Trophoblast cell (in vitro differentiated cells and primary cell): ENCODE data around the gene SPDYE9. TPM values are rescaled to one million over a fixed set of nuclear protein-coding genes. Genes with fewer than 3 reads are reported as not detected.
"Not testable (repeated sequence)": the region's sequence is repeated elsewhere in the genome, so short reads cannot be mapped to it uniquely, and the experiment has no call there.

Experiments used
- DNase-seq, 2 donors: peaks; one replicate each; pipeline ENCODE4 v3.0.0-alpha.2; 2016
- H2AFZ ChIP-seq: 2 replicates; pipeline ENCODE4 v1.6.1; 2013; ENCODE audit warnings: low read length, moderate library complexity, mild to moderate bottlenecking; ENCODE audit not compliant: insufficient read depth, poor library complexity
- H2AK5ac ChIP-seq: 2 replicates; pipeline ENCODE4 v1.6.1; 2013; ENCODE audit warnings: mild to moderate bottlenecking, low read length
- H2BK120ac ChIP-seq: 2 replicates; pipeline ENCODE4 v1.6.1; 2013; ENCODE audit warnings: low read length, mild to moderate bottlenecking, moderate library complexity; ENCODE audit not compliant: insufficient read depth, poor library complexity
- H2BK12ac ChIP-seq: 2 replicates; pipeline ENCODE4 v1.6.1; 2013; ENCODE audit warnings: mild to moderate bottlenecking, low read length, moderate library complexity
- H2BK5ac ChIP-seq: 2 replicates; pipeline ENCODE4 v1.6.1; 2013; ENCODE audit warnings: low read length, low read depth, moderate library complexity, mild to moderate bottlenecking; ENCODE audit not compliant: poor library complexity
- H3K14ac ChIP-seq: 2 replicates; pipeline ENCODE4 v1.6.1; 2013; ENCODE audit warnings: mild to moderate bottlenecking, low read length
- H3K18ac ChIP-seq: 2 replicates; pipeline ENCODE4 v1.6.1; 2013; ENCODE audit warnings: mild to moderate bottlenecking, low read length
- H3K23ac ChIP-seq: 2 replicates; pipeline ENCODE4 v1.6.1; 2013; ENCODE audit warnings: low read length
- H3K27ac ChIP-seq: 2 replicates; pipeline ENCODE4 v1.5.1; 2013; ENCODE audit warnings: low read depth, mild to moderate bottlenecking, inconsistent platforms, low read length, moderate library complexity
- H3K27me3 ChIP-seq: 2 replicates; pipeline ENCODE4 v1.6.1; 2013; ENCODE audit warnings: inconsistent platforms, mild to moderate bottlenecking, low read length, moderate library complexity; ENCODE audit not compliant: insufficient read depth
- H3K36me3 ChIP-seq, 2 experiments: 1 replicate in 1 of 2; 2 replicates in 1 of 2; pipeline ENCODE4 v1.6.1; 2013; ENCODE audit warnings: low read length in 2 of 2, mild to moderate bottlenecking in 2 of 2, moderate library complexity in 1 of 2; ENCODE audit not compliant: insufficient read depth in 2 of 2, control insufficient read depth in 1 of 2
- H3K4ac ChIP-seq: 2 replicates; pipeline ENCODE4 v1.6.1; 2013; ENCODE audit warnings: low read depth, mild to moderate bottlenecking, low read length, moderate library complexity
- H3K4me1 ChIP-seq, 2 experiments: 1 replicate in 1 of 2; 2 replicates in 1 of 2; pipeline ENCODE4 v1.6.1; 2013; ENCODE audit warnings: low read length in 2 of 2, mild to moderate bottlenecking in 2 of 2, moderate library complexity in 1 of 2; ENCODE audit not compliant: insufficient read depth in 2 of 2, control insufficient read depth in 1 of 2
- H3K4me2 ChIP-seq: 2 replicates; pipeline ENCODE4 v1.6.1; 2013; ENCODE audit warnings: inconsistent platforms, mild to moderate bottlenecking, low read length, moderate library complexity
- H3K4me3 ChIP-seq: 2 replicates; pipeline ENCODE4 v1.5.1; 2013; ENCODE audit warnings: mild to moderate bottlenecking, low read depth, low read length, inconsistent platforms
- H3K79me1 ChIP-seq: one replicate; pipeline ENCODE4 v1.6.1; 2013; ENCODE audit warnings: low read length
- H3K79me2 ChIP-seq: 2 replicates; pipeline ENCODE4 v1.6.1; 2013; ENCODE audit warnings: low read length, mild to moderate bottlenecking; ENCODE audit not compliant: control insufficient read depth, insufficient read depth, poor library complexity
- H3K9ac ChIP-seq: 2 replicates; pipeline ENCODE4 v1.6.1; 2013; ENCODE audit warnings: mild to moderate bottlenecking, low read length
- H3K9me3 ChIP-seq: 2 replicates; pipeline ENCODE4 v1.6.1; 2013; ENCODE audit warnings: low read depth, mild to moderate bottlenecking, control low read depth, inconsistent platforms, low read length; ENCODE audit not compliant: insufficient read depth
- H4K12ac ChIP-seq: 2 replicates; pipeline ENCODE4 v1.6.1; 2013; ENCODE audit warnings: low read depth, mild to moderate bottlenecking, low read length, moderate library complexity
- H4K8ac ChIP-seq: 2 replicates; pipeline ENCODE4 v1.6.1; 2013; ENCODE audit warnings: low read depth, mild to moderate bottlenecking, low read length, moderate library complexity
- H4K91ac ChIP-seq: one replicate; pipeline ENCODE4 v1.6.1; 2013; ENCODE audit warnings: low read depth, mild to moderate bottlenecking, low read length, moderate library complexity
- whole genome bisulfite sequencing: extraction: QIAGEN DNeasy Blood & Tissue Kit; methylation state at CpG from one replicate; pipeline ENCODE4 v1.1.7; 2013; ENCODE audit warnings: missing lambda C conversion rate; ENCODE audit not compliant: insufficient read length, insufficient coverage; ENCODE audit errors: extremely low coverage; 5-methylcytosine and 5-hydroxymethylcytosine counted together
- polyA plus RNA-seq: library from polyadenylated mRNA; stranded (reverse); fragments of 200-250 nt; gene quantifications from 2 replicates; pipeline ENCODE4 v1.2.3, GENCODE V29; 2013

SPDYE9 gene, protein sequence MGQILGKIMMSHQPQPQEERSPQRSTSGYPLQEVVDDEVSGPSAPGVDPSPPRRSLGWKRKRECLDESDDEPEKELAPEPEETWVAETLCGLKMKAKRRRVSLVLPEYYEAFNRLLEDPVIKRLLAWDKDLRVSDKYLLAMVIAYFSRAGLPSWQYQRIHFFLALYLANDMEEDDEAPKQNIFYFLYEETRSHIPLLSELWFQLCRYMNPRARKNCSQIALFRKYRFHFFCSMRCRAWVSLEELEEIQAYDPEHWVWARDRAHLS
- not detected in 2 replicates for polyA plus RNA-seq

- H4K12ac ChIP-seq, H3K4me1 ChIP-seq, H3K27ac ChIP-seq, H3K36me3 ChIP-seq, H4K8ac ChIP-seq, H2AFZ ChIP-seq, H3K79me2 ChIP-seq, H3K9me3 ChIP-seq, H3K18ac ChIP-seq, H3K4me3 ChIP-seq, H2BK120ac ChIP-seq, H3K27me3 ChIP-seq, H2BK5ac ChIP-seq, H3K9ac ChIP-seq, H2BK12ac ChIP-seq, DNase-seq, H3K79me1 ChIP-seq, H3K14ac ChIP-seq, H3K4me2 ChIP-seq, H3K4ac ChIP-seq, H4K91ac ChIP-seq, H3K23ac ChIP-seq, H2AK5ac ChIP-seq: not testable (repeated sequence)
- WGBS: no CpG with 5 or more reads among the region's 8 CpGs
These were observed at the start of gene SPDYE9 for GRCh38 chr7:73085938-73086337. Gene SPDYE9, minus strand, starts transcription at chr7:73086038. Its CDS starts 1,800 bp downstream, at chr7:73084238.

GRCh38 chr7:73134866-73135265 is 49.0 kb upstream of the SPDYE9 start:
- not testable (repeated sequence) for H3K79me1 ChIP-seq, H3K9me3 ChIP-seq, H2AK5ac ChIP-seq, H3K4me1 ChIP-seq, H3K18ac ChIP-seq, H2AFZ ChIP-seq, H3K9ac ChIP-seq, H3K4ac ChIP-seq, H3K27me3 ChIP-seq, H3K36me3 ChIP-seq, H2BK12ac ChIP-seq, H3K27ac ChIP-seq, H3K4me3 ChIP-seq, H4K12ac ChIP-seq, H2BK120ac ChIP-seq, H3K79me2 ChIP-seq, H4K8ac ChIP-seq, H3K23ac ChIP-seq, DNase-seq, H2BK5ac ChIP-seq, H3K14ac ChIP-seq, H3K4me2 ChIP-seq, H4K91ac ChIP-seq
- no CpG with 5 or more reads among the region's 2 CpGs for WGBS

GRCh38 chr7:73132651-73133217 is 46.9 kb upstream of the SPDYE9 start:
- not testable (repeated sequence) for H3K4me1 ChIP-seq, H3K4me3 ChIP-seq, H3K79me2 ChIP-seq, H3K4ac ChIP-seq, H2BK120ac ChIP-seq, H2AFZ ChIP-seq, H3K23ac ChIP-seq, H3K27me3 ChIP-seq, H3K9me3 ChIP-seq, H4K91ac ChIP-seq, H2BK5ac ChIP-seq, H4K12ac ChIP-seq, H3K14ac ChIP-seq, H3K9ac ChIP-seq, DNase-seq, H3K27ac ChIP-seq, H3K36me3 ChIP-seq, H2BK12ac ChIP-seq, H2AK5ac ChIP-seq, H4K8ac ChIP-seq, H3K79me1 ChIP-seq, H3K18ac ChIP-seq, H3K4me2 ChIP-seq
- WGBS: no CpG with 5 or more reads among the region's 7 CpGs

DNA sequence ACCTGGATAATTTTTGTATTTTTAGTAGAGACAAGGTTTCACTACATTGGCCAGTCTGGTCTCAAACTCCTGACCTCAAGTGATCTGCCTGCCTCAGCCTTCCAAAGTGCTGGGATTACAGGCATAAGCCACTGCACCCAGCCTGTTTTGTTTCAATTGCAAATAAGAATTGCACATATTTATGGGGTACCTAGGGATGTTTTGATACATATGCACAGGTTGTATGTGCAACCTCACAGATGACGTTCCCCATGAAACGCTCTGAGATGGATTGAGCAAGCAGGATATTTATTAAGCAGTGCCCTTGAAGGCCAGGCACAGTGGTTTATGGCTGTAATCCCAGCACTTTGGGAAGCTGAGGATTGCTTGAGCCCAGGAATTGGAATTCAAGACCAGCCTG is 44.8 kb upstream of the SPDYE9 start:
- H2BK5ac ChIP-seq, H2AFZ ChIP-seq, H3K27ac ChIP-seq, H3K36me3 ChIP-seq, DNase-seq, H4K12ac ChIP-seq, H3K79me1 ChIP-seq, H3K27me3 ChIP-seq, H3K4me3 ChIP-seq, H2AK5ac ChIP-seq, H2BK120ac ChIP-seq, H3K79me2 ChIP-seq, H3K4ac ChIP-seq, H3K9ac ChIP-seq, H3K23ac ChIP-seq, H3K4me1 ChIP-seq, H4K8ac ChIP-seq, H3K4me2 ChIP-seq, H3K18ac ChIP-seq, H4K91ac ChIP-seq, H3K9me3 ChIP-seq, H3K14ac ChIP-seq, H2BK12ac ChIP-seq: not testable (repeated sequence)
- WGBS: no CpG with 5 or more reads among the region's 2 CpGs
